HG03439 (cell line): ENCODE results near the gene KCNA5.

Source experiments
- ATAC-seq: cut with Tn5 transposase; IDR thresholded peaks from one replicate; pipeline ENCODE4 v1.9.1; 2021; ENCODE audit warnings: mild to moderate bottlenecking, moderate library complexity; ENCODE audit not compliant: unreplicated experiment

The KCNA5 gene

DNA sequence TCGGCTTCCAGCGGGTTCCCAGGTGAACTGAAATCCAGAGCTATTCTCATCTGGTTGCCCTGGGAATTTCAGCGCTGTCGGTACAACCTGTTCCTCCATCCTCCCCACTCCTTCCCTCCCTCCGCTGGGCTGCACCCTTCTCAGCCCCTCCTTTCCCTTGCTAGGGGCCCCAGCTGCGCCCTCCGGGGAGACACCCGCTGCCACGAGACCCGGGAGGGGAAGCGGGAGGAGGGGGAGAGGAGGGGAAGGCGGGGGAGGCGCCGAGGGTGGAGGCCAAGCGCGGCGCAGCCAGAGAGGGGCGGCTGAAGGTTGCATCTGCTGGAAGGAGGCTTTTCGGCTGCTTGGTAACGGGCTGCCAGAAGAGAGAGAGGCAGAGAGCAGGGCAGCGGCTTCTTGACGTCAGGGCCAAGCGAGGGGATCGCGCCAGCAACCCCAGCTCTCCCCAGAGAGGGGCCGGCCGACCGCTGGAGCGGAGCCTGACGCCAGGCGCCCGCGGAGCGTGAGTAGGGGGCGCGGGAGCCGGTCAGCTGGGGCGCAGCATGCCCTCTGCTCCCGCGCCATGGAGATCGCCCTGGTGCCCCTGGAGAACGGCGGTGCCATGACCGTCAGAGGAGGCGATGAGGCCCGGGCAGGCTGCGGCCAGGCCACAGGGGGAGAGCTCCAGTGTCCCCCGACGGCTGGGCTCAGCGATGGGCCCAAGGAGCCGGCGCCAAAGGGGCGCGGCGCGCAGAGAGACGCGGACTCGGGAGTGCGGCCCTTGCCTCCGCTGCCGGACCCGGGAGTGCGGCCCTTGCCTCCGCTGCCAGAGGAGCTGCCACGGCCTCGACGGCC is at the start of gene KCNA5:
KCNA5 (plus strand) TSS at position 291 of the 831 bp plus-strand sequence; CDS start at position 560, 269 bp downstream.
- ATAC-seq = no peak

DNA sequence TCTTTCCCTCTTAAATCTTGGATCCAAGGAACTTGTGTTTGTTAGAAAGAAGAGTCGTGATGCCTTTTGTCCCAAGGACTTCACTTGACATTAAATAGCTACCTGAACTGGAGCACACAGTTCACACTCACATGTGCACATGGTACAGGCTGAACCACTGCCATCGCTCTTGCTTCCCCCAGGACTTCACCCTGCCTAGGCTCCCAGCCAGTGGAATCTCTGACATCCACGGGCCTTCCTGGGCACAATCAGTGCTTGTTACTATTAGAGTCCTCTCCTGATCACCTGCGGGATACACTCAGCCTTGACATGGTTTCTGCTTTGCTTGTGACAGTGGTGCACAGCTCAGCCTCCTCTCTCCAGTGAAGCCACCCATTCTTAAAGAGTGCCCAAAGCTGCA is 49.1 kb upstream of the KCNA5 start:
- no peak for ATAC-seq

DNA sequence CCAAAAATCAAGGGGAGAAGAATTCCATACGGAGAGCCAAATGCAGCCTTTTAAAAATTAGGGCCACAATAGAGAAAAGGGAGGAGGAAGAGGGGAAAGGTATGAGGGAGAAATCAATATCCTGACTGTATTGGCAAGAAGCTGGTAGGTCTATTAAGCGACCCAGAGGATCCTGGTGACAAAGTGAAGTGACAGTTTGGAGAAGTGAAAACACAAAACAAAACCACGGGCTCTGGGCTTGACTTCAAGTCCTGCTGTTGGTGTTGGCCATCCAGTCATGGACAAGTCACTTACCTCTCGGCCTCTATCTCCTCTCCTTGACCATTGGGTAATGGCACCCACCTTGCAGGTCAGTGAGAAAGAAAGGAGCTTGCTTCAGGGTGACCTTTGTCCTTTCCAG is 47.0 kb upstream of the KCNA5 start:
- ATAC-seq = no peak

DNA sequence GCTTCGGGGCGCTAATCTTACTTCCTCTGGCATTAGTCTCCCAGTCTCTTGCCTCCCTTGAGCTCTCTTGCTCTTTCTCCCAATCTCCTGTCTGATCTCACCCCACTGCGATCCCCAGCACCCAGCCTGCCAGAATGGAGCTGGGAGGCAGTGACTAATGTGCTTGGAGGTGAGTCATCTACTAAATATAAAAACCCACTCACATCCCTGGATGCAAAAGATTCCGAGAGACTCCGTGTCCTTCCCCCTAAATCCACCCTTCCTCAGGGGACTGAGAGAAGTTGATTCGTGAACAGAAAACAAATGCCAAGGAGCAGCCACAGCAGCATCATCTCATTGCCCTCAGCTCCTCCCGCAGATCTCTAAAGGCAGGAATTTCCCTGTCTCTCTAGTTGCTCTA is 45.7 kb upstream of the KCNA5 start:
- ATAC-seq = no peak

DNA sequence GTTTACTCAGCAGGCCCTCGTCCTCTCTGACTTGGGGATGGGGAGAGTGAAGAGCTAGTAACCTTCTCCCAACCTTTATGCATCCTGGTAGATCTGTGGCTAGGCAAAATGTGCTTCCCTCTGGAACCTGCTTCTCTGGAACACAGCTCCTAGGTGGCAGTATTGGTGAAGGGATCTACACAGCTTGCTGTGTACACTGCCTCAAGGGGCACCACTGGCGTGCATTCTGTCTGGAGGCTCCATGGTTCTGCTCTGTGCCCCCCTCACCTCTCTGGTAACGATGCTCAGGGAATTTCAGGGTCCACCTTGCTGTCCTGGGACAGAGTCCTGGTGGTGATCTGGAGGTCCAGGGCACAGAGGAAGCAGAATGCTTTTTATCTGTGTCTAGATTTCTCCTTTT is 43.5 kb upstream of the KCNA5 start:
- no peak for ATAC-seq

DNA sequence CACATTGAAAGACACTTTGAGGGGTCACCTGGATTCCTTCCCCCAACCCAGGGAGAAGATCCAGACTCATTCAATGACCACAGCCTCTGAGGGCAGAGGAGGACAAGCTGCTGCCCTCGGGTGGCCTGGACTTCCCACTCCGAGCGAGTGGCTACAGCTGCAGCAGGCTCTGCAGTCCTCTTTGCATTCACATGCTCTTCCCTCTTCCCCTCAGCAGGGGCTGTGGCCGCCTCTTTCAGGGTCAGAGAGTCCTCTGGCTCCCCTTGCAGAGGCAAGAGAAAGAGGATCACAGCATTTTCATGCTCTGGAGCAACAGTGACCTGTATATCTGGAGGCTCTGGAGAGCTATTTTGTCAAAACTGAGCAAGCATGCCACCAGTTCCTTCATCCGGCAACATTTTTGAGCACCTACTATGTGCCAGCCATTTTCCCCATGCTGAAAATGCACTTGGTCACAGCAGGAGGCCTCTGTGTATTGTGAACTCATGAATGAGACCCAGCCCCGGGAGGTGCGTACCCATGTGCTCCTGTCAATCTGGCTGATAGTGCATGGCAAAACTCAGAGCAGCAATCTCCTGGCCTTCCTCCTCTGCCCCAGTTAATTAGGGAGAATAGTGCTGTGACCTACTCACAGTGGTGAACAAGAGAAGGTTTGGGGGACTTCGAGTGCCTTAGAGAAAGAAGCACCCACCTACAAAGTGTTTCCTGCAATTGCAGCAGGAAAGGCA is 42.9 kb upstream of the KCNA5 start:
- no peak for ATAC-seq

DNA sequence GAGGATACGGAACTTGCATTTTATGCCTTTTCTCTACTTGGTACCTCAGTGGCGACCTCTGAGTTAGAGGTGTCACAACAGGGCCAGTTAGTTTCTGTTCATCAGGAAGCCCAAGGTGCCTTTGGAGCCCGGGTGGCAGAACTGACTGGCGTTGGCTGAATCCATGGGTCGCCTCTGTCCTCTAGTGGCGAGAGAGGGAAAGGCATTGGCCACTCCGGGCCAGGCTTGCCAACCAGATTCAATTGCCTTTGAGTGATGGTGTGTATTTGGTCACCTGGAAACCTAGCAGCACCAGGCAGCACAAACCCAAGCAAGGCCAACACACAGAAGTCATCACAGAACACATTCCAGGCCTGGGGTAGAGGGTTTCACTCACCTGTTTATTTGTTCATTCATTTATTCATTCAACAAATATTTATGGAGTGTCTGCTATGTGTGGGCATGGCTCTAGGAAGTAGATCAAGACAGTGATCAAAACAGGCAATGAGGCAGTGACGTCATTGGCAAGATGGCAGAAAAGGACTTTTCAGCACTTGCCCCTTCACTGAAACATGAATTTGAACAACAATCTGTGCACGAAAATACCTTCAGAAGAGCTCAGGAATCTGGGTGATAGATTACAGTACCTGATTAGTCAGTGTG is 40.5 kb upstream of the KCNA5 start:
- no peak for ATAC-seq

DNA sequence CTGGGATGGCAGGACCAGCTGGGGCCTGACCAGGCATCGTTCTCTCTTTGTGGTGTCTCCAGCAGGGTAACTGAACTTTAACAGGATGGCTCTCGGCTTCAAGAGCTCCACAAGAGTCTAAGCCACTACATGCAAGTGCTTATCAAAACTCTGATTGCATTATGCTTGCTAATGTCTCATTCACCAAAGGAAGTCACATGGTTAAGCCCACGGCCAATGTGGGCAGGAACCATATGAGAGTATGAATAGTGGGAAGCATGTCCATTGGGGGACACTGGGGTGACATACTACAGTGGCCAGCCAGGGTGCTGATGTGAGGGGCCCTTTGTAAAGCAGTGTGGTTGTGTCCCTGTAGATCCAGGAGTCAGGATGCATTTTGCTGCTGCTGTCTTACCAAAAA is 35.0 kb upstream of the KCNA5 start:
- ATAC-seq = no peak

DNA sequence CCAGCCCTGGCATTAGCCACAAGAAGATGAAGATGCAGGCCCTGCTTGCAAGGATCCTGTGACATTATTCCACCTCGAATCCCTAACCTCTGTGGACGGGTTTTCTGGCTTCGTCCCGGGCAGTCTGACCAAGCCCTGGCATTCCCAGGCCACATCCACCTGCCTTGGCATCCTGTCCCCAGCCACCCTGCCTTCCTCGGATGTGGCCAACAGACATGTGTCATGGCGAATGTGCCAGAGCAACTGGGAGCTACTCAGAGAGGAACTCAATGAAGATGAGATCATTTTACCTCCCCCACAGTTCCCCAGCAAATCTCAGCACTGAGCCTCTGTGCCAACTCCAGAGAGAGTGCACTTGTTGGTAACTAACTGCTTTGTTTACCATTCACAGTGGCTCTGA is 33.5 kb upstream of the KCNA5 start:
- no peak for ATAC-seq

DNA sequence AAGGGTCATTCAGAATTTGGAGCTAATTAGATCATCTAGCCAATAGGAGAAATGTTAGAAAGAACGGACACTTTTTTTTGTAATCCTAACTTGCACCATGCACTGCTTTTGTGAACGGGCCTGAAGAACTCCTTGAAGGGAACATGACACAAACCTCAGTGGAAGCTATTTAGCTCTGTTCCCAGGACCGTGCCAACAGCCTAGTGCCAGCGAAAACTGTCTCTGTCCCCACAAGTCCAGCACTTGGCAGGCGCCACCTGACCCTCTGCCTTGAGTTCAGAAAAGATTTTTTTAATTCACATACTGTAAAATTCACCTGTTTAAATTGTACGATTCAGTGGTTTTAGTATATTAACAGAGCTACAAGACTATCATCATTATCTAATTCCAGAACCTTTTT is 31.3 kb upstream of the KCNA5 start:
- ATAC-seq = no peak

DNA sequence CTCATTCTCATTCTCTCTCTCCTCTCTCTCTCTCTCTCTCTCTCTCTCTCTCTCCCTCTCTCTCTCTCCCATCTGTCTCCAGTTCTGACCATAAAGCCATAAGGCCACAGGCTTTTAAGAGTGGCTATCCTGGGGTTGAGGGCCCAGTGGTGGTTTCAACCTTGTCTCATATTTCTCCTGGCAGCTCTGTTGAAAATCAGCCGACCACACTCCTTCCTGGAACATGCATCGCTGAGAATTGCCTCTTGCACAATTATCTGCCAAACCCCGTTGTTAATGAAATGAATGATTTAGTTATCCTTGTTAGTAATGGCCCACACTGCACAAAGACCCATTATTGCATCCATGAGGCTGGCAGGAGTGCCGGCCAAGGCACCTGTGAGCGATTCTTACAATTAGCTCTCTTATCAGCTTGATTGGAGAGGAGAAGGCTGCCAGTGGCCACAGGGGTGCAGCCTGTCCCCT is 30.4 kb upstream of the KCNA5 start:
- no peak for ATAC-seq

DNA sequence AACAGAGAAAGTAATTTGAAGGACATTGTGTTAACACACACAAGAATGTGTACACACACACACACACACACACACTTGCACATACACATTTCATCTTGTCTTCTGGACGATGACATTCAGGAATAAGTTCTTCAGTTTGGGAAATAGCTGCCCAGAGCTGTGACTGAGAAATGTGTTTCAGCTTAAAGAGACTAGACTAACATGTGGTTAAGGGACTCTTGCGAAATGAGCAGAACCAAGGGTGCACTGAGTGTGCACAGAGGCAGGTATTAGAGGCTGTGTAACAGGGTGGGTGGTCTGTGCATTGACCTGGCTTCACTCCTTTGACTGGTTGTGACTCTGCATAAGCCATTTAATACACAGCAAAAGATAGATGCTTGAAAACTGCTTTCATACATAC is 29.4 kb upstream of the KCNA5 start:
- ATAC-seq = no peak

DNA sequence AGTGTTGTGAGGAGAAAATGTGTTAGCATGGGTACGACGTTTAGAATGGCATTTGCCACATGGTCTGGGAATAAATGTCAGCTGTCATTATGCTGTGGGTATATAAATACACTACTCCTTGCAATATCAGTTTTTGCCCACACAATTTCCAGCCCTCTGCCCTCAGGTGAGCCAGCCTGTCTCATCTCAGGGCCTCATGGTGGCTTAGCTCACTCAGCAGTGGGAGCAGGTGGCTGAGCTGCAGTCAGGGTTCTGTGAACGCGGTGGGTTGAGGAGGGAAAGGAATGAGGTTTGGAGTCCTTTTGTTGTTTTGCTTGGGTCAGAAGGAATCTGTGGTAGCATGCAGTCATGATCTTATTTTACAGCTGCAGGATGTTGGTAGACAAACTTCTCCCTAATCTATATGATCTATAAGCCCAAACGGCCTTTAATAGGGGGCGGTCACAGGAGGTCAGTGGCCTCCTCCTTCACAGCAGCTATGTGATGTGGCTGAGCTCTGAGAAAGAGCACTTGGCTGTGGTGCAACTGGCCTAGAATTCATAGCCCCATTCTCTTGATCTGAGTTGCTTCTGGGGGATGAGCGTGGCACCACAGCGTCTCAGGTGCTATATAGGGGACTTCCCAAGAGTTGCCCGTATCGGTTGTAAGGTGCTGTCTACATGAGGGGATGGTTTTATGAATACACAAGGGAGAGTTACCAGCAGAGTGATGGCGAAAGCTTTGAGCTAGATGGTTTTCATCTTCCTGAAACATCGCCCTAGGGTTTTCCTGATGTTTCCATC is 27.8 kb upstream of the KCNA5 start:
- ATAC-seq = no peak

DNA sequence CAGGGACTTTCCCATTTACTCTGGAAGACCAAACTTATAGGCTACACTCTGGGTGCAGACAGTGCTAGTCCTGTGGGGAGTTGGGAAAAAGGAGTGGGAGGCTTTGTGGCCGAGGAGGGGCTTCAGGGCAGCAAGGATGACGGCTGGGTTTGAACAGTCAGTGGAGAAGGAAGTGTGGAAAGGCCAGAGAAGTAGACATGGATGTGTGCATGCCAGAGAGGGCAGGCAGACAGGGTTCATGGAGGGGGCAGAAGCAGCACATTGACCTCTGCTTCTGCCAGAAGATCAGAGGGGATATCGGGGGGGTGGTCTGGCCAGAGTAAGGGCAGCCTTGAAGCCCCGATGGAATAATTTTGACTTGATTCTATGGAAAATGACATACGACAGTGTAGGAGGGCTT is 27.2 kb upstream of the KCNA5 start:
- no peak for ATAC-seq

DNA sequence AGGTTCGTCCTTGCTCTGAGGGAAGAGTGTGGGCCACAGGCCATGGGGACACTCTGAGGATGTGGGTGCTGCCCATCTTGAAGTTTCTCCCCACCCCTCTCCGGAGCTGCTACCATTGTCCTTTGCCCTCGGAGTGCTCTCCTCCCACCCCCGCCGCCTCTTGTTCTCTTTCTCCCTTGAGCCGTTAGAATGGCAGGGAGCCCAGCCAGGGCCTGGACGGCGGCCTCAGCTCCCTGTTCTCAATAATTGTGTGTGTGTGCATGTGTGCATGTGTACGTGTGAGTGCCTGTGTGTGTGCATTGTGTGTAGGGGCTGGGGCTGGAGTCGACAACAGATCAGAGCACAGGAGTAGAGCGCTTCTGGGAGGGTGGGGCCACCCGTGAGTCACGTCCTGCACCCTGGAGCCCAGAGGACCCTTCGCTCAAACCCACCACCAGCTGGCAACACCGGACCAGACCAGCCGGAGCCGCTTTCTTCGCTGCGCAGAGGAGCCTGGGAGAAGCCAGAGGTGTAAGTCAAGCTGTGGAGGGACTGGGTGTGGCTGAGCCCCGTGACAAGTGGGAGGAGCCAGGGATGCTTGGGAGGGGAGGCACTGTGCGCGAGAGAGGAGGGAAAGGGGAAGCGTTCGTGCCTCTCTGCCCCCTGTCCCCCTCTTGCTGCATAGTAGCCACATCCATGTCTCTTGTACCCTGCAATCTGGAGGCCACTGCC is 25.9 kb upstream of the KCNA5 start:
- ATAC-seq = no peak

DNA sequence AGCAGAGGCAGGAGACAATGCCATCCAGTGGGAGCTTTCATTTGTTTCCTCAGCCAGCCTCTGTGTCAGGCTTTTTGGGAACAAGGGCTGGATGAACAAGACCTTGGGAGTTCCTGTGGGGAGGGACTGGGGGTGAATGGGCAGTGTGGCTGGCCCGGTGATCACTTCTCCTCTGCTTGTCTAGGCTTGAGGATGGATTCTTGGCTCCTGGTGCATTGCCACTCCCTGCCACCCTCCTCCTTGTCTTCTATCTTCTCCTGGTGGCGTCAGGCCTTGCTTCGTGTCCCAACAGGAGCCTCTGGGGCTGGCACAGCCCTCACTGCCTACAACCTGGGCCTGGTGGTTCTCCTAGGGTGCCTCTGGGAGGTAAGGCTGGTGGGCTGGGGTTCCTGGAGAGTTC is 25.0 kb upstream of the KCNA5 start:
- ATAC-seq = no peak

DNA sequence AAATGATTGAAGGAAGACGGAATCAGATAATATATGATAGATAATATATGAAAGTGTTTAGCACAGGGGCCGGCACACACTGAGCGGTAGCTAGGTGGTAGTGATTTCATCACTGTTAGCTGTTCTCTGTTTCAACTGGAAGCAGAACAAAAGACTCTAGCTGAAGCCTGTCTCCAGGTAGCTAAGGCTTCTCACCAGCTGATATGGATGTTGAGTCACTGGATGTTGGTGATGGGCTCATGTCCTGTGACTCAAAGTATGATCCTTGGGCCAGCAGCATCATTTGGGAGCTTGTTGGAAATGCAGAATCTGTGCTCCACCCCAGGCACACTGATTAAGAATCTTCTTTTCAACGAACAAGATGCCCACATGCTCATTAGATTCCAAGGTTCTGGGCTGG is 21.7 kb upstream of the KCNA5 start:
- ATAC-seq = no peak

DNA sequence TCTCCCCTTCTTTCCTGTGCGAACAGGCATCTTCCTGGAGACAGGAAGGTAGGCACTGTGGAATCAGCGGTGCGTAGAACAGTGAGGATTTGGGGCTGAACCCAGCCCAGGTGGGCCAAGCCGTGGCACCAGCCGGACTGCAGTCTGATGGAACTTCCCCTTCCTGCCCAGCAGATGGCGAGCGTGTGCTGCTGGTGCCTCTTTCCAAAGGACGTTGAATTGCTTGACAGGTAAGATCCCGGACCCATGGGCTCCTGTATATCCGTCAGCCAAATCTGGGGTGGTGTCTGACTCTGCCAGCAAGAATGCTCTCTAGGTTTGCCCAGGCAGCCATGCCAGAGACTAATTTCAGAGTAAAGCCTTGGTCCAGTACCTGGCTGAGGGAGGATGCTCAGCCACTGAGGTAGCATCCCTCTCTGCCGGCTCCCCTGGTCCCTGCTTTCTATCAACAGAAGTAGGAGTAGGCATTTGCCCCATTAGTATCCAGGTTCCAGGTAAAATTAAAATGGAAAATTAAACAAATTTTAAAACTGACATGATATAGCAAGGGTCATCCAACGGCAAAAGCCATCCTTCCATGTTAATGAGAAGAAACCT is 21.1 kb upstream of the KCNA5 start:
- no peak for ATAC-seq

DNA sequence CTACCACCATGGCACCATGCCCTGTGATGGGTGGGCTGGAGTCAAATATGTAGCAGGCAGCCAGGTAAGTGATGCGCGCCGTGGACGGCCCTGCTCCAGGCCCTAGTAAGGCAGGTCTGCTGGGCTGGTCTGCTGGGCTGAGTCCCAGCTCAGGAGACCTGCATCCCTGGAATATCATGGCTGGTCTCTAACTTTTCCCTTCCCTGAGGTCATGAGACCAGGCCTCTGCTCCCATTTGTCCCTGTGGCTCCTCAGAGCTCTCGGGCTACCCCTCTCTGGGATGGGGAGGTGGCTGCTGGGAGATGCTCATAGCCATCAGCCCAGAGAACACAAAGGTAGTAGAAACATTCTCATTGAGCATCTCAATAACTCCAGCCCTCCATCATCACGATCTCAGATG is 19.8 kb upstream of the KCNA5 start:
- ATAC-seq = no peak

DNA sequence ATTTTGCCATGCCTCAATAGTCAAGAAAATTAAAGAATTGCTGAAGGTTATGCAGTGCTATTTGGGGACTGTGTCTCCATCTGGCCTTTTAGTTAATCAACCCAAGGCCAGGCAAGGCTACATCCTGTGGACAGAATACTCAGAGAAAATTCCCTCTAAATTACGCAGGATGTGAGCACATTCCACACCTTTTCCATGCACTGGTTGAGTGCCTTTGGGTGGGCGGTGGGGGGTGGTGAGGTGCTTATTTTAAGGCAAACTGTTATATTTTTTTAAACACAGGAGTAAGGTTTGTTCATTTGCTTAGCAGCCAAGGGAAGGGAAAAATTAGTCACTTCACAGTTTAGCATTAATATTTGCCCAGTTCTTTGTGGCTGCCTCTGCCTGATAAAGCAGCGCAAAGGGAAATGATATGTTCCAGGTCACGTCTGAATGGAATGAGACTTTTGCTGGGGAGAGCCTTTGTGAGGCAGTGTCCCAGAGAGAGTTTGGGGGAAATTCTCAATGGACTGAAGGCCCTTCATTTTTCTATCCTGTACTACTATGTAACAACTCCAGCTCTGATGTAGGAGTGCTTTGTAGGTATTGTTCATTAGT is 17.2 kb upstream of the KCNA5 start:
- ATAC-seq = no peak
